Heart left ventricle (tissue), 13 donors: ENCODE results near the gene SMIM23.

Source experiments
- POLR2A ChIP-seq, 2 donors: fragments of 450-650 bp; IDR thresholded peaks; one replicate each; pipeline ENCODE4 v1.6.1; 2017; ENCODE audit warnings: antibody characterized with exemption in 2 of 2, mild to moderate bottlenecking in 2 of 2, moderate library complexity in 2 of 2
- TF ChIP-seq, protein P1 (sequence below), 12 donors: fragments of 200-600 bp; sonication (generic) in 4 of 12; IDR thresholded peaks; one replicate each; pipeline versions ENCODE4 v1.5.0 to v1.8.0; 2018 to 2022; ENCODE audit warnings: antibody characterized with exemption in 12 of 12, mild to moderate bottlenecking in 5 of 12
- donor health status: ischemic (EF 13 %, LVEDD 7.1; RV severe dilation, severe dysfunction).
- donor health status: DM: no; HTN: yes; CAD: no.
- donor health status: DM: no; HTN: no; CAD: no.
- donor health status: ischemic (EF 25% LVEDD 6.9; RV normal size, moderate dysfunction).
- donor health status: ischemic (EF 25% LVEDD 5.7; RV mildly dilated, moderate dysfunction).
- donor health status: ischemic (EF 35%, LVEDD 5.7; RV mildly dilated, moderate dysfunction).
- donor health status: nonischemic (EF 11% LVEDD 7.7; RV severe dilation, severe dysfunction).
- donor health status: DM: yes; HTN: yes; CAD: no.
- donor health status: PGD.
- donor health status: ischemic (EF 29% LVEDD 5.4; RV normal size, mild dysfunction).
- donor health status: nonischemic (EF 23%, LVEDD 6.1; RV moderate dilation, normal function).

DNA sequence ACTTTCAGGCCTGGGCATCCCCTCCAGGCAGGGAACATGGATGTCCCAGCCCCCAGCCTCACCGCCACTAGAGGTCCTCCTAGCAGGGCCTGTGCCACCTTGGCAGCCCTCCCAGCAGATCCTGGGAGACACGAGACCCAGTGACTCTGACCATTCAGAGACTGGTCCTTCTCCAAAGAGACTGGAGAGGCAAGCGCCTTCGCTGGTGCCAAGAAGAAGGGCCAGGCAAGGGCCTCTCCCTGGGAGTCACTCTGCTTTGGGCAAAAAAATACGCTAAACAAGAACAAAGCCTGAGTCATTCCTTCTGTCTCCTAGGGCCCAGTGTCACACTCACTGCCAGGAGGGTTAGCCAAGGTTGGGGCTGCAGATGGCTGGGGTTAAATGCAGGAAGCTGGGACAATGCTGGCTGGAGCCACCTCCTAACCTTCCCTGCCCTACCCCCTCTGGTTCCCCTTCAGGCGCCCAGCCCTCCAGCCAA, 35.3 kb upstream of the SMIM23 start:
- TF ChIP-seq, protein P1, sequence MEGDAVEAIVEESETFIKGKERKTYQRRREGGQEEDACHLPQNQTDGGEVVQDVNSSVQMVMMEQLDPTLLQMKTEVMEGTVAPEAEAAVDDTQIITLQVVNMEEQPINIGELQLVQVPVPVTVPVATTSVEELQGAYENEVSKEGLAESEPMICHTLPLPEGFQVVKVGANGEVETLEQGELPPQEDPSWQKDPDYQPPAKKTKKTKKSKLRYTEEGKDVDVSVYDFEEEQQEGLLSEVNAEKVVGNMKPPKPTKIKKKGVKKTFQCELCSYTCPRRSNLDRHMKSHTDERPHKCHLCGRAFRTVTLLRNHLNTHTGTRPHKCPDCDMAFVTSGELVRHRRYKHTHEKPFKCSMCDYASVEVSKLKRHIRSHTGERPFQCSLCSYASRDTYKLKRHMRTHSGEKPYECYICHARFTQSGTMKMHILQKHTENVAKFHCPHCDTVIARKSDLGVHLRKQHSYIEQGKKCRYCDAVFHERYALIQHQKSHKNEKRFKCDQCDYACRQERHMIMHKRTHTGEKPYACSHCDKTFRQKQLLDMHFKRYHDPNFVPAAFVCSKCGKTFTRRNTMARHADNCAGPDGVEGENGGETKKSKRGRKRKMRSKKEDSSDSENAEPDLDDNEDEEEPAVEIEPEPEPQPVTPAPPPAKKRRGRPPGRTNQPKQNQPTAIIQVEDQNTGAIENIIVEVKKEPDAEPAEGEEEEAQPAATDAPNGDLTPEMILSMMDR (IDR thresholded peaks at IDR 0.05): peak in 7 of 12 donors; percentile 25 to 50 (median 29)
- TF ChIP-seq POLR2A (IDR thresholded peaks at IDR 0.05): no peak
